NCI-H526 (cell line): Measurements from ENCODE around the gene TOM1L2.
A peak's percentile ranks its signal among the peaks of the same experiment; 100 is the strongest.

ENCODE experiments used
- DNase-seq, 2 experiments: peaks; one replicate each; lab custom pipeline; 2025; lab: John Stamatoyannopoulos, UW

TOM1L2 gene

DNA sequence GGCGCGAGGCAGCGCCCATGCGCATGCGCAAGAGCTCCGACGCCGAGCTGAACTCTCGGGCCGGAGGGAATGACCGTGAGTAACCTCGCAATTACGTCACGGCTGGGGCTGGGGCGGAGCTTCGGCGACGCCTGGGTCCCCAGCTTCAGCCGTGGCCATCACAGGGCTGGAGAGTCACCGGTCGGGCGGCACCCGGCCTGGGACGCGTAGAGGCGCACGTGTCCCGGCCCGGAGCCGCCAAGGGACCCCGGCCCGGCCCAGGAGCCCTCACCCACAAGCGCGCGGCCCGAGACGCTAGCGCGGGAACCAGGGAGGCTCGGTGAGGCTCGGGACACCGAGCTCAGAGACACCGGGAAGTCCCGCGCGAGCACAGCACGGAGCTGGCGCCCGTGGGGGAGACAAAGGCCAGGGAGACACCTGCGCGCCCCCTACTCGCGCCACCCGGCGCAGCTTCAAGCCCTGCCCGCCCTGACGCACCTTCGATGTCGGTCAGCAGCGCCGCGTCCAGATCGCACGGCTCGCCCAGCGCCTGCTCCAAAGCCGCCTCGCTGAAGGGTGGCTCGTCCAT, 135.9 kb downstream of the TOM1L2 start:
- peak; percentile 74 to 94 for DNase-seq

DNA sequence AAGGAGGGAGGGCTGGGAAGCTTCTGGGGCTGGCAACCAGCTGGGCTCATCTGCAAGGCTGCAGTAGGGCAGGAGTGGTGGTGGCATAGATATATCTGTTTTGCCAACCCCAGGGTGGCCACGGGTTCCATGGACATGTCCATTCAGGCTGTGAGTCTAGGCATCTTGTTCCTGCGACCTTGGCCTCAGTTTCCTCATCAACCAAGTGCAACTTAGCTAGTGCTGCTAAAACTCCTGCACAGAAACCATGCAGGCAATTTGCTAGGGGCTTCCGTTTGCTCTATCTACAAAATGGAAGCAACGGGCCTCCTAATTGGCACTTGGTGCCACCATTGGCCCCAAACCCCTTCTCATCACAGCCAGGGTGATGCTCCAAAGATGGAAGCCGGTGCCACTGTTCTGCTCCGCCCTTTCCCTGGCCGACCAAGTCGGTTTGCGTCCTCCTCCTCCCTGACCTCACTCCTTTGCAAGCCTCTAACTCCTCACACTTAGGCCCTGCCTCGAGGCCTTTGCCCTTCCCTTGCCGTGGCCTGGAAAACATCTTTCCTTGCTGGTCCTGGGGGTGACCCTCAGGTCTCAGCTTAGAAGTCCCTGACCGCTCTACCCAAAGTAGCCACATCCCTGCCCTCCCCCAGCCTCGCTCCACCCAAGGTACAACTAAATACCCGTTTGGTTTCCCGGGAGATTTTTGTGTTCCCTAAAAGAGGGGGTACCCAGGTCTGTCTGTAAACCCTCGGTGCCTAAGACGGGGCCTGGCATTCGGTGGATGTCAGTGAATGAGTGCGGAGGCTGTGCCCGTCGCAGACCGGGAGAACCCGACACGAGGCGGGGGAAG, 136.6 kb downstream of the TOM1L2 start:
- no peak for DNase-seq

DNA sequence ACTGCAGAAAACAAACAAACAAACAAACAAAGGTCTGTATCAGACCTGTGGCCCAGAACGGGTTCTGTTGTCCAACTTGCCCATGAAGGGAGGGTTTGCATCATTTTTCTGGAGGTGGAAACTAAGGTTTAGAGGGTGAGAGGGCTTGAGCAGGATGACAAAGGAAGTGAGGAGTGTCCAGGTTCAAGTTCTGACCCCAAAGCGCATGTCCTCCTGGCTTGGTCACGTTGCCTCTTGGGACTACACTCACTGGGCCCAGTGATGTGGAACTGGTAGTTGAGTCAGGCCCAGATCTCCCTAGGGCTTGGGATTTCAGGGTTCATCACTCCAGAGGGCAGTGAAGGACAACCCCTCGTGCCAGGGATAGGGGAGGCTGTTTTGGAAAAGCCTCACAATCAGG, 137.2 kb downstream of the TOM1L2 start:
- no peak for DNase-seq

DNA sequence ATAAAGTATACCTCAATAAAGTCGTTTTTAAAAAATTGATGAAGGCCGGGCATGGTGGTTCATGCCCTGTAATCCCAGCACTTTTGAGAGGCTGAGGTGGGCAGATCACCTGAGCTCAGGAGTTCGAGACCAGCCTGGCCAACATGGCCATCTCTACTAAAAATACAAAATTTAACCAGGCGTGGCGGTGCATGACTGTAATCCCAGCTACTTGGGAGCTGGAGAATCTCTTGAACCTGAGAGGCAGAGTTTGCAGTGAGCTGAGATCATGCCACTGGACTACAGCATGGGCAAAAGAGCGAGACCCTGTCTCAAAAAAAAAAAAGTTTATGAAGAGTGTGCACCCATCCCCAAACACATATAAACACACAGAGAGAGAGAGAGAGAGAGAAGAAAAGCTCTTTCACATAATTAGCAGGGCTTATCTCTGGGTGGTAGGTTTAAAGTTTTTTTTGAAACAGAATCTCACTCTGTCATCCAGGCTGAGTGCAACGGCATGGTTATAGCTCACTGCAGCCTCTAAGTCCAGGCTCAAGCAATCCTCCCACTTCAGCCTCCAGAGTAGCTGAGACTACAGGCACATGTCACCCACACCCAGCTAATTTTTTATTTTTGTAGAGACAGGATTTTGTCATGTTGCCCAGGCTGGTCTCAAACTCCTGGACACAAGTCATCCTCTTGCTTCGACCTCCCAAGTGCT, 138.4 kb downstream of the TOM1L2 start:
- DNase-seq = no peak

DNA sequence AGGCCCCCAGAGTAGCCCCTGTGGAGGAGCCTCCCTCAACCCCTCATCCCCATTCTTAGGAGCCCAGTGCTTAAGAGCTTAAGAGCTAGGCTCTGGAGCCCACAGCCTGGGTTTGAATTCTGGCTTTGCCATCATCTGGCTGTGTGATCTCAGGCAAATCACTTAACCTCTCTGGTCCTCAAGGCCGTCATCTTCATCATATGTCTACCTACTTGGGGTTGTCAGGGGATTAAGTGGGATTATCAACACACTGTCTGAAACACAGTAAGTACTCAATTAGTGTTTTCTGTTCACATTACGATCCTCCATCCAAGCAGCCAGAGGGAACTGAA, 140.2 kb downstream of the TOM1L2 start:
- no peak for DNase-seq

DNA sequence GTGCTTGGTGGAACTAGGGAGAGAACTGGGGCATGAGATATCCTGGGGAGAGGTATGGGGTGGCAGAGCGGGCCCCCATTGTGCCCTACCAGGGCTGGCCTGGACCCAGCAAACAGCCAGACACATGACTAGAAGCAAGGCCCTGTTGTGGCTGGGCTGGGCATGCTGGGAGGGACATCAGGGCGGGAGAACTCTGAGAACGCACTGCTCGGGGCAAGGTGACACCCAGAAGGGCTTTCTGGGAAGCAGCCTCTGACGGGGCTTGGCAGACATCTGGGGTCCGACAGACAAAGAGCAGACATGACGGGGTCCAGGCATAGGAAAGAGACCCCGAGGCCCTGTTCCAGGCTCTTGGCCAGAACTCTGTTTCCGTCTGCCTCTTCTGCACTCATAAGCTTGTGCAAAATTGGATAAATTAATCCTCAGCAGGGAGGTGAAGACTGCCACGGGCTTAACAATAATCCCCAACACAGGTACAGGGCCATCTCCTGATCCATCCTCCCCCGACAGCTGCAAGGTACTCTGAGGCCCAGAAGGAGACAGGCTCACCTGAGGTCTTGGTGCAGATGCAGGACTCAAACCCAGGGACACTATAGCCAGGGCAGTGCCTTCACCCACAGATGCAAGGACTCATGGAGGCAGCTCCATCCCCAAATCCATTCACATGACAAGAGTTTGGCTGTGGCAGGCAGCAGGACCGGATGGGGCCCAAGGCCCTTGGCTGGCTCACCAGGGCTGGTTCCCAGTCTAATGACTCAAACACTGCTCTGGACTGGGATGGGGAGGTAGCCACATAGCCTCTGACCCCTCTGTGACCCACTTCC, 140.8 kb downstream of the TOM1L2 start:
- DNase-seq = no peak

DNA sequence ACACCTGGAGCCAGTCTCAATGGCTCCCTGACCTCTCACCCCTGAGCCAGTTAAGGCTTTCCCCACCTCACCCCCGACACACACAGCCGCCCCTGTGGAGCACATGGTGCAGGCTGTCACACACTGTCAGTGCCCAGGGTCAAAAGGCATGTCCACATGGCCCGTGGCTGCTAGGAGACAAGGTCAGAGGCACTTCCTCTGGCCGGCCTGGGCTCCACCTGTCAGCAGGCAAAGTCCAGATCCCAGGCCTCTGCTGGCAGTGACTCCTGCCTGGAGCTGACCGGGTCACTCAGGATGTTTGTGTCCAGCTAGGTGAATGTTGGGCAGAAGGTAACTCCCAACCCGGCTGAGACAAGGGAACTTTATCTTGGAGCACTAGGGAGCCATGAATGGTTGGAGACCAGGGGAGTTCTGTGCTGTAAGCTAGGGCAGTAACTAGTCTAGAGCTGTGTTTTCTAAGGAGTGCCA, 141.4 kb downstream of the TOM1L2 start:
- no peak for DNase-seq

DNA sequence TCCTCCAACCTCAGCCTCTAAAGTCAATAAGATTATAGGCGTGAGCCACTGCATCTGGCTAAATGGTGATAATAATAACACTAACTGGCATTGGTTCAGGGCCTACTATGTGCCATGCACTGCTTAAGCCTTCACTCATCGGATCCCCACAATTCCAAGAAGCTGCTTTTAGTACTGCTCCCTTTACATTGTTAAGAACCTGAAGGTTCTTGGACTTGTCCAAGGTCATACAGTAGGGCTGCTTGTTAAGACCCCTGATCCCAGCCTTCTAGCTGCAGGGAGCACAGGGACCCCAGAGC, 142.0 kb downstream of the TOM1L2 start:
- DNase-seq = no peak

DNA sequence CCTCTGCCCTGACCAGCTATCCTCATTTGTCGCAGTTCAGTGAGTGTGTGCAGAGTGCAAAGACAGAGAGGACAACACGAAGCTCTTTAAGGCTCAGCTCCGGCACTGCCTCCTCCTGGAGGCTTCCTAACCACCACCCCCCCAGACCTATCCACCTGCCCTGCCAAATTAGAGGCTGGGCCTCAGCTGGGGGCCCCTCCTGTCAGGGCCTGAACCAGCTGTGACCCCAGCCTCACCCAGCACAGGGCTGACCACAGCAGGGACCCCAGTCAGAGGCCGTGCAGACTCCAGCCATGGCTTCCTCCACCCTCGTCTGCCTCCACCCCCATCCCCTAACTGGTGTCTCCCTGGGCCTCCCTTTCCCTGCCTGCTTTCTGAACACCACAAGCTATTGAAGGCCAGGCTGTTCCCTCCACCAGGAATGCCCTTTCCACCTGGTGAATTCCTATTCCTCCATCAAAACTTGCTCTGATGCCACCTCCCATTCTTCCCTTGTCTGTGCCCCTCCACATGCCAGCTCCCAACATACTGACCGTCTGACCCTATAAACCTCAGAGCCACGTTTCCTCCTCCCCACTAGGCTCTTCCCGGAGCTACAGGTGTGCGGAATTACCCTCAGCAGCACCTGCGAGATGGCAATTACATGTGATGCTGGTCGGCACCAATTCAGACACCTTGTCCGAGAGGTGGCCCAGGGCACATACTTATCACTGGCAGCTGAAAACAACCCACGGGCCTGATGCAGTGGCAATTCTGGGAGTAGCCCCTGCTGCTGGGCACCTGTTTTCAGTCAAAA, 144.2 kb downstream of the TOM1L2 start:
- no peak for DNase-seq

DNA sequence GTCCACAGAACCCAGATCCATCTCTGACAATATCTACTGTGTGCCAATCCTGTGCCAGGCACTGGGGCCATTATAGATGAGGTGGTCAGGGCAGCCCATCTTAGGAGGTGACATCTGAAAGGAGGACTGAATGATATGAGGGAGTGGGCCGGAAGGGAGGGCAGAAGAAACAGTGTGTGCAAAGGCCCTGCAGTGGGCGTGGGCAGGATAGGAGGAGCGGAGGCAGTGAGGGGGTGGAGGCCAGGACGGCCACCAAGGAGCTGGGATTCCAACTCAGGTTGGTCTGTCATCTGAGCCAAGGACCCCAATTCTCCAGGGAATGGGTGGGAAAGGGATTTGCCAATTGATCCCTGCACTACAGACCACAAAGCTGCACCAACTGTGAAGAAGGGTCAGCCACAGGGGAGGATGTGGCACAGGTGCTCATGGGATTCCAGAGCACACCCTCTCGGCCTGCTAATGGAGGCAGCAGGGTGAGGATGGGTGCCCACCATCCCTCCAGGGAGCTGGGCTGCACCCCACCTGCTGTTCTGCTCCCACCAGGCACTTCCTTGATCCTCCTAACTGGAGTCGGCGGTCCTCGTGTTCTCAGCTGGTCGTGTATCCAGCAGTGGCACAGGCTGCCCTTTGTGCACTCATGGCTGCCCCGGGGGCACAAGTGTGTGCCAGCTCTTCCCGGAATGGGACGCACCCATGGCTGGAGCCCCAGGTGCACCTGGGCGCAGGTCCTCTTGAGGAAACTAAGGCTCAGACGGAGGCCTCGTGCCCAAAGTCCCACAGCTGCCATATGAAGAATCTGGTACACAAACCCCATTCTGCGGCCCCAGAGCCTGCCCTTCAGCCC, 145.0 kb downstream of the TOM1L2 start:
- no peak for DNase-seq

DNA sequence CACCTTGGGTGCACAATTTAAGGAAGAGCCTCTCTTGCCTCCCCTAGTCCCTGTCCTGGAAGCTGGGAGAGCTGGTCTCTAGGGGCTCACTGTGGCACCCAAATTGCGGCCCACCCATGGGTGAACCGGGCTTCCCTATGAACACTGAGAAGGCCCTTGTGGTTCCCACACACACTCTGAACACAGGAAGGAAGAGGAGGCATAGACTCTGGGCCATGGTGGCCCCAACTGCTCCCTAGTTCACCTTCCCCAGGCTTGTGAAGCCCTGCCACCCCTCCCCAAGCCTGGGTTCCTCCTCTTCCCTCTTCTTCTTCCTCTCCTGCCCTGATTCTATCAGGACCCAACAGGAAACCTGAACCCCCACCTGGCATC, 145.9 kb downstream of the TOM1L2 start:
- DNase-seq = no peak

DNA sequence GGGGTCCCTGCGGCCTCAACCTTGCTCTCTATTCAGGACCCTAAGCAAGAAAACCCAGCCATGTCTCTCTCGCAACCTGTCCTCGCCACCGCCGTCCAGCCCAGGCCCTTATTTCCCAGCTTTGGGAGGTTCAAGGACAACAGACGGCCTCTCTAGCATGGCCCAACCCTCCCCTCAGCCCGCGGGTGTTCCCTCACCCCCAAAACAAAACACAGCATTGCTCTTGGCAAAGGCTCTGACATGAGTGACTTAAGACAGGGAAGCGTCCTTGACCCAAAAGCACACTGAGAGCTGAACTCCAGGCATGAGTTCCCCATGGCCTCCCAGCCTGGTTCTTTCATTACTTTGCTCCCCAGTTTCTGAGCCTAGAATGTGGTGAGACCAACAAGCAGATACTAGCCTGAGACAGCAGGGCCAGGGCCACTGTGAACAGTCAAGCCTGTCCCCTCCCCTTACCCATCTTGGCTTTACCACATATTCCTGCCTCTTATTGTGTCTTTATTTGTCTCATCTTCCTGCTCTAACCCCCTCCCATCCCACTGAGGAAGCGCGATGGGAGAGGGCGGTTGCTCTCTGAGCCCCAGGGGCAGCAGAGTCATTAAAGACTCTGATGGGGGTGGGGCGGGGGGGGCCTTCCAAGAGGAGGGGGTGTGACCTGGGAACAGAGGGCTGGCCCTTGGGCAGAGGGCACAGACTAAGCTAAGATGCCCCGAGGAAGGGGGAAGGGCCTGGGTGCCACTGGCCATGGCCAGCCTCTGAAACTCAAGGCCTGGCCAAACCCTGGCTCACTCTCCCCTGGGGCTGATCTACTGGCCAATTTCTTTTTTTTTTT, 147.2 kb downstream of the TOM1L2 start:
- no peak for DNase-seq

DNA sequence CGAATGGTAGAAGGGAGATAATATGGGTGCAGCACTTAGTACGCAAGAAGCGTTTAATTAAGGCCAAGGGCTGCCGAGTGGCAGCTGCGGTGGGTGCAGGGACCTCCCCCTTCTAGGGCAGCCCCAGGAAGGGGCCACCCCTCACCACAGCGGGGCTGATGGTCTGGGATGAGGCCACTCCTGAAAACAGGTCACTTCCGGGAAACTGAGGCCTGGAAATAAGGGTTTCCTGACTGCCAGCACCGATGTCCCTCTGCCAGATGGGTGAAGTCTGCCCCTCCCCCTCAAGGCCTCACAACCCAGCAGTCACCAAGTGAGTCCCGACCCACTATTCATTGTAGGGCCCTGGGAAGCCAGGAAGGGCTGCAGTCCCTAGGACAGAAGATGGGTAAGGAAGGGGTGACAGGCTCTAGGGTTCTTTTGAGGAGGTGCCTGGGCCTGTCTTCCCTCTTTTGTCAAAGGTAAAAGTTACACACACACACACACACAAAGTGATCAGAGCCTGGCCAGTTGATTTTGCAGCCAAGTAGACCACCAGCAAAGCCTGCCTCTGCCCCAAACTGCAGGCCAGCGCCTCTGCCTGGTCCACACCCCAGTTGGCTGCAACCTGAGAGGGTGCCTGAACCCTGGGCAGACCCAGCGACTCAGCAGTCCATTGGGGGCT, 147.9 kb downstream of the TOM1L2 start:
- no peak for DNase-seq

DNA sequence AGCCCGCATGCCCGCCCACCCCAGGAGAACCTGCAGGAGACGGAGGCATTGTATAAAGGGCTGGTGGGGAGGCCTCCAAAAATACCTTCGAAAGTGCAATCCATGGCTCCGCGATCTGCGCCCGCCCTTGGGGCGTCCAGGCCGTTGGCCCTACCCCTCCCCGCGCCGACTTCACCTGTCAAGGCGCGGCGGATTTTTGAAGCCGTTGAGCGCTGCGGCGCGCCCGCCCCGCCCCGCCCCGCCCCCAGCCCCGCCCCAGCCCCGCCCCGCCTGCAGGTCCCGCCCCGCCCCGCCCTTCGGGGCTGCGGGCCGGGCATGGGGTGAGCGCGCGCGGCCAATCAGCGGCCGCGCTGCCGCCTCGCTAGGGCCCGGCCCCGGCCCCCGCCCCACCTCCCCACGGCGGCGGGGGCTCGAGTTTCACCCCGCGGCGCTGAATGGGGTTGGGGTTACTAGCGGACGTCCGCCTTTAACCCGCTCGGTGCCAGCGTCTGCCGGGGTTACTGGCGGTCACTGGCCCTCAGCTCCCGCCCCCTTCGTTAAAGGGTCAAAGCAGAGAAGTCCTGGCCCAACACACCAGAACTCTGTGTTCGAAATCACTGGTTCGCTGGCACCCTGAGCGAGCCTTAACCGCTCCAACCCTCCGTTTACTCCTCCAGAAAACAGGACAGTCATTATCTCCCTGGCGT, 148.6 kb downstream of the TOM1L2 start:
- peak; percentile 64 to 95 for DNase-seq

DNA sequence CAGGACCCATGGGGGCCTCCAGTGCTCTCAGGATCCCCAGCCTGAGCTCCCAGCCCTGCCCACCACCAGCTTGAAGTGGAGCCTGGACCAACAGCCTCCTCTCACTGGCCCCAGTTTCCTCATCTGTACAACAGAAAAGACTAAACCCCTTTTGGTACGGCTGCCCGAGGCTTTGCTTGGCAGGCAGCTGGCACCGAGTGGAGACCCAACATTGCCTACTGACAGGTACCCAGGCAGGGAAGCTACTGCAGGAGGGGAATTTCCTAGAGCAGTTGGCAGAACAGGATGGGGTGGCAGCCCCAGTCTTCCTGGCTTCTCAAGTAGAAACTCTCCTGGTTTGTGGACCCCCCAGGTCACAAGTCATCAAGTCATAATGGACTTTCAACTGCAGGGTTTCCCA, 149.6 kb downstream of the TOM1L2 start:
- DNase-seq = no peak

DNA sequence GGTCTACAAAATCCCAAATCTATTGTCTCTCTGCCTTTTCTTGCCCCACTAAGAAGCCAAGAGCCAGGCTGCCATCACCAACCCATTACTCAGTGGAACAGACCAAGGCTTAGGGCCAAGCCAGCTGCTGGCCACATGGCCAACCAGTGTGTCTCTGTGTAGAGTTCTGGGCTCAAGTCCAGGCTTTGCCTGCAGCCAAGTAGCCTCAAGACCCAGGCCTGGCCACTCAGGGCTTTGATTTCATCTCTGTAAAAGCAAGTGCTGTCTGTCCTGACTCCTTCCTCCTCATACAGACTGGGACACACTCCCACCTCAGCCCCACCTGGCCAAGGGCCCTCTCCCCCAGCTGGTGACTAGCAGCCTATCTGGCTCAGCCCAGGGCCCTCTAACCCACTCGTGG, 150.0 kb downstream of the TOM1L2 start:
- DNase-seq = no peak

DNA sequence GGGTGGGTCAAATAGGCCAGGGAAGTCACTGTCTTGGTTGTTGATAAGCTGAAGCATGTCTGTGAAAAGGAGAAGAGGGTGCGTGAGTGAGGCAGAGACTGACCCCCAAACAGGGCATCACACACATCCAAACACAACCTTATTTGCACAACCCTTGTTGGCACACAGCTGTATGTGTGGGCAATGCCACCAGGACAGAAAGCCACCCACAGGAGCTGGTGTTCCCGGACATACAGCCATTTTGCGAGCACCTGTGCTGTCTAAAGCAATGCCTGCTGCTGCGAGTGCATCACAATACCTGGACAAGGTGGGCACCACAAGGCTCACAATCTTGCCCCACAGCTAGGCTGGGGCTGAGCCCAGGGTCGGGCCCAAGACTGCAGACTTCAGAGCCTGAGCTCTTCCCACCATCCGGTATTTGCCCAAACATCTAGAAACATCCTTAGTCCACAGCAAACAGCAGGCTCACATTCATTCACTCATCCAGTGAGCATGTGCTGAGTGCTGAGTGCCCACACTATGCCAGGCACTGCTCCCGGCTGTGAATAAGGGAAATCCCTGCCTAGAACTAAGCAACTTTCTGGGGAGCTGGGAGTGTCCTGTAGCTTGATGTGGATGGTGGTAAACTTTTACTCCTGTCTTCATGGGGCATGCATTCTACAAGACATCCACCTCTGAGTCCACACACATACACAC, 151.6 kb downstream of the TOM1L2 start:
- no peak for DNase-seq

DNA sequence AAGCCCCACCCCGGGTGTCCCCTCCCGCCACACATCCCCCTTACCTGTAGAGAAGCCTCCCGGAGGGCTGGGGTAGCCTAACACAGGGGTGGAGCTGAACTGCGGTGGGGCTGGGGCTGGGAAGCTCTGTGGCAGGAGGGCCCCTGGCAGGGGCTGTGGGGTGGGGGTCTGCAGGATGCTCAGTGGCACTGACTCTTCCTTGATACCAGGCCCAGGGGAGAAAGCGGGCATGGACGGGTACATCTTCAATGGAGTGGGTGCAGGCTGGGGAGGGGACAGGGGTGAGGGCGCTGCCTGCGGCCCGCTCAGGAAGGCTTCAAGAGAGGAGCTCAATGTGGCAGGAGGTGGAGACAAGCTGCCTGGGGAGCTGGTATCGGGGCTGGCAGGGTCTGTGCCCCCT, 152.2 kb downstream of the TOM1L2 start:
- DNase-seq = no peak
